MM.1S (cell line): ENCODE data around the gene PANX3.

Experiments used
- DNase-seq: peaks from one replicate; pipeline ENCODE4 v3.0.0-alpha.2; 2015
- H2AFZ ChIP-seq: fragments of 300-600 bp; sonication (generic); 2 replicates; pipeline ENCODE4 v1.6.0; 2016; ENCODE audit warnings: antibody characterized with exemption, low read length
- H3F3A ChIP-seq: fragments of 300-600 bp; sonication (generic); 2 replicates; pipeline ENCODE4 v1.6.1; 2016; ENCODE audit warnings: mild to moderate bottlenecking, antibody characterized with exemption, low read length, moderate library complexity, mixed read lengths; ENCODE audit not compliant: insufficient read depth
- H3K27ac ChIP-seq: fragments of 300-600 bp; sonication (generic); 2 replicates; pipeline ENCODE4 v1.5.1; 2016; ENCODE audit warnings: mild to moderate bottlenecking, low read length
- H3K27me3 ChIP-seq: fragments of 300-600 bp; sonication (generic); replicated peaks from 2 replicates; pipeline ENCODE4 v1.6.0; 2016; ENCODE audit warnings: low read length; ENCODE audit not compliant: insufficient read depth
- H3K36me3 ChIP-seq: fragments of 300-600 bp; sonication (generic); replicated peaks from 2 replicates; pipeline ENCODE4 v1.6.1; 2016; ENCODE audit warnings: mild to moderate bottlenecking, low read length, mixed read lengths; ENCODE audit not compliant: insufficient read depth
- H3K4me1 ChIP-seq: fragments of 300-600 bp; sonication (generic); 2 replicates; pipeline ENCODE4 v1.6.1; 2016; ENCODE audit warnings: low read length, mixed read lengths
- H3K4me2 ChIP-seq: fragments of 300-600 bp; sonication (generic); 2 replicates; pipeline ENCODE4 v1.6.0; 2016; ENCODE audit warnings: low read depth, low read length
- H3K4me3 ChIP-seq: fragments of 300-600 bp; sonication (generic); 2 replicates; pipeline ENCODE4 v1.5.1; 2016; ENCODE audit warnings: low read length, mixed read lengths
- H3K79me2 ChIP-seq: fragments of 300-600 bp; sonication (generic); 2 replicates; pipeline ENCODE4 v1.6.1; 2016; ENCODE audit warnings: mixed run types, low read length, mixed read lengths
- H3K9ac ChIP-seq: fragments of 300-600 bp; sonication (generic); 2 replicates; pipeline ENCODE4 v1.6.1; 2016; ENCODE audit warnings: low read length, mixed read lengths
- H3K9me2 ChIP-seq: fragments of 300-600 bp; sonication (generic); replicated peaks from 2 replicates; pipeline ENCODE4 v1.6.1; 2016; ENCODE audit warnings: mild to moderate bottlenecking, low read length, mixed read lengths; ENCODE audit not compliant: insufficient read depth
- H3K9me3 ChIP-seq: fragments of 300-600 bp; sonication (generic); replicated peaks from 2 replicates; pipeline ENCODE4 v1.6.1; 2016; ENCODE audit warnings: mild to moderate bottlenecking, low read length, mixed read lengths; ENCODE audit not compliant: insufficient read depth
- H4K20me1 ChIP-seq: fragments of 300-600 bp; sonication (generic); 2 replicates; pipeline ENCODE4 v1.6.1; 2016; ENCODE audit warnings: mild to moderate bottlenecking, low read length, moderate library complexity, mixed read lengths; ENCODE audit not compliant: insufficient read depth
- EZH2 ChIP-seq: fragments of 300-600 bp; sonication (generic); optimal IDR thresholded peaks from 2 replicates; pipeline ENCODE3; 2017; ENCODE audit warnings: low read depth, mild to moderate bottlenecking, antibody characterized with exemption, low read length, mixed read lengths
- EZH2phosphoT487 ChIP-seq: fragments of 300-600 bp; sonication (generic); IDR thresholded peaks from 2 replicates; pipeline ENCODE4 v1.6.1; 2018; ENCODE audit warnings: antibody characterized with exemption, low read length
- TF ChIP-seq, protein P1 (sequence below): fragments of 300-600 bp; sonication (generic); IDR thresholded peaks from 2 replicates; pipeline ENCODE4 v1.5.1; 2016; ENCODE audit warnings: antibody characterized with exemption, low read length, mixed read lengths

Gene PANX3

DNA sequence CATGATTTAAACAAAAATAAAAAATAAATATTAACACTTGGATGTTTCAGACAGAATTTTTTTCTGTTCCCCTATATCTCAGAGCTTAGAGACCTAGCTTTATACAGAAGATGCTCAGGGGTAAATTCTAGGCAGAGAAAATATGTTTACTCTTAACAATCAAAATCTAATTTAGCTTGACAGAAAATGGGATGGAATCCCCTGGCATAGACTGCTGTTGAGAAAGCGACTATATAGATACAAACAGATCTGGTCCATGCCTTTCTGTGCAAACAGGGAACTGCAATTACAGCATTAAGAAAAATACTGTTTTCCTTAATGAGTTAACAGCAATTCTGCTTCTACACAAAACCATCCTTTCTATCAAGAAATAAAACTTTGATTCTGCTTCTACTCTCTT is 47.8 kb downstream of the PANX3 start:
- H3K36me3 ChIP-seq: no peaks in the 10 kb centered on the region
- H3K9me2 ChIP-seq: no peaks in the 10 kb centered on the region
- no peaks in the 10 kb centered on the region for H3F3A ChIP-seq
- H3K4me1 ChIP-seq: no peaks in the 10 kb centered on the region
- no peaks in the 10 kb centered on the region for H3K79me2 ChIP-seq
- no peak overlapping the region for H3K4me2 ChIP-seq
- TF ChIP-seq, protein P1, sequence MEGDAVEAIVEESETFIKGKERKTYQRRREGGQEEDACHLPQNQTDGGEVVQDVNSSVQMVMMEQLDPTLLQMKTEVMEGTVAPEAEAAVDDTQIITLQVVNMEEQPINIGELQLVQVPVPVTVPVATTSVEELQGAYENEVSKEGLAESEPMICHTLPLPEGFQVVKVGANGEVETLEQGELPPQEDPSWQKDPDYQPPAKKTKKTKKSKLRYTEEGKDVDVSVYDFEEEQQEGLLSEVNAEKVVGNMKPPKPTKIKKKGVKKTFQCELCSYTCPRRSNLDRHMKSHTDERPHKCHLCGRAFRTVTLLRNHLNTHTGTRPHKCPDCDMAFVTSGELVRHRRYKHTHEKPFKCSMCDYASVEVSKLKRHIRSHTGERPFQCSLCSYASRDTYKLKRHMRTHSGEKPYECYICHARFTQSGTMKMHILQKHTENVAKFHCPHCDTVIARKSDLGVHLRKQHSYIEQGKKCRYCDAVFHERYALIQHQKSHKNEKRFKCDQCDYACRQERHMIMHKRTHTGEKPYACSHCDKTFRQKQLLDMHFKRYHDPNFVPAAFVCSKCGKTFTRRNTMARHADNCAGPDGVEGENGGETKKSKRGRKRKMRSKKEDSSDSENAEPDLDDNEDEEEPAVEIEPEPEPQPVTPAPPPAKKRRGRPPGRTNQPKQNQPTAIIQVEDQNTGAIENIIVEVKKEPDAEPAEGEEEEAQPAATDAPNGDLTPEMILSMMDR: no peak
- no peak for TF ChIP-seq EZH2phosphoT487
- no peak for TF ChIP-seq EZH2
- no peak overlapping the region for H3K9ac ChIP-seq
- H2AFZ ChIP-seq: no peak overlapping the region
- H3K27ac ChIP-seq: no peak overlapping the region
- no peak overlapping the region for H3K4me3 ChIP-seq
- H4K20me1 ChIP-seq: no peaks in the 10 kb centered on the region
- no peaks in the 10 kb centered on the region for H3K9me3 ChIP-seq
- DNase-seq: no peak
- no peaks in the 10 kb centered on the region for H3K27me3 ChIP-seq

DNA sequence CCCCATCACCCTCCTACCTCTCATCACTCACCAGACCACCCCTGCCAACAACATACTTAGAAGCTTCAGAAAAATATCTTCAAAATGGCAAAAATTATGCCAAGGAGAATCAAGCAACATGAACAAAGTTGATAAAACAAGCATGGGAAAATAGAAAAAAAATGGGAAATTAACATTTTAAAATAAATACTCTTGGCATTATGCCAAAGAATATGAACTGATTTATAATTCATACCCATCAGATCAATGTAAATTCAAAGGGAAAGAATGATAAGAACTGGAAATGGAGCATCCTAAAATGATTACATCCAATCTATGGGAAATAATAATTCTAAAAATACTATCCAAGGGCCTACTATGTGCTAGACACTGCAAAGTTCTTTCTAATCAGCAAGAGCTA is 50.3 kb downstream of the PANX3 start:
- Histone ChIP-seq H3K36me3 (no peaks in the 10 kb centered on the region), H2AFZ (no peak overlapping the region), H4K20me1 (no peaks in the 10 kb centered on the region), H3K9ac (no peak overlapping the region), H3K4me3 (no peak overlapping the region), H3K9me3 (no peaks in the 10 kb centered on the region), H3K9me2 (no peaks in the 10 kb centered on the region), H3F3A (no peaks in the 10 kb centered on the region), H3K79me2 (no peaks in the 10 kb centered on the region), H3K4me2 (no peak overlapping the region), H3K27me3 (no peaks in the 10 kb centered on the region), H3K27ac (no peak overlapping the region), H3K4me1 (no peaks in the 10 kb centered on the region)
- TF ChIP-seq EZH2 (no peak), EZH2phosphoT487 (no peak)
- TF ChIP-seq, protein P1: no peak
- no peak for DNase-seq

DNA sequence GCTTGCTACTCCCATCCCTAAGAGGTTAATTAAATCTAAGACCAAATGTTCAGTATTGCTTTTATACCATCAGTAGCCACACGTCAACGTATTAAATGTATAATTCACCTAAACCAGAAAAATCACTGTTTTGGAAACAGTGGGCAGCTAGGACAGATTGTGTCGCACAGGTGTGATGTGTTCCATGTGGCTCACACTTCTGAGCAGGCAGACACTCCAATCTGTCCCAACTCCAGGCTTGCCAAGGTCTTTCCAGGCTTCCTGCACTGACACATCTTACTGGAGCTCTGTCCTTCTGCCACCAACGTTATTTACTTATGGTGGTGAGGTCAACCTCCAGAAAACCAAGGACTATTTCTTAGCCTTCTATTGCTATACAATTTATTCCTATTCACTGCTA is 50.9 kb downstream of the PANX3 start:
- no peaks in the 10 kb centered on the region for H3K27me3 ChIP-seq
- H3K9me2 ChIP-seq: no peaks in the 10 kb centered on the region
- H3K4me3 ChIP-seq: no peak overlapping the region
- H2AFZ ChIP-seq: no peak overlapping the region
- no peak overlapping the region for H3K9ac ChIP-seq
- no peak overlapping the region for H3K4me2 ChIP-seq
- H3K4me1 ChIP-seq: no peaks in the 10 kb centered on the region
- H3K9me3 ChIP-seq: no peaks in the 10 kb centered on the region
- no peaks in the 10 kb centered on the region for H3K36me3 ChIP-seq
- DNase-seq: no peak
- H3K79me2 ChIP-seq: no peaks in the 10 kb centered on the region
- no peaks in the 10 kb centered on the region for H3F3A ChIP-seq
- H4K20me1 ChIP-seq: no peaks in the 10 kb centered on the region
- H3K27ac ChIP-seq: no peak overlapping the region
- TF ChIP-seq, protein P1: no peak
- TF ChIP-seq EZH2phosphoT487 (no peak), EZH2 (no peak)

DNA sequence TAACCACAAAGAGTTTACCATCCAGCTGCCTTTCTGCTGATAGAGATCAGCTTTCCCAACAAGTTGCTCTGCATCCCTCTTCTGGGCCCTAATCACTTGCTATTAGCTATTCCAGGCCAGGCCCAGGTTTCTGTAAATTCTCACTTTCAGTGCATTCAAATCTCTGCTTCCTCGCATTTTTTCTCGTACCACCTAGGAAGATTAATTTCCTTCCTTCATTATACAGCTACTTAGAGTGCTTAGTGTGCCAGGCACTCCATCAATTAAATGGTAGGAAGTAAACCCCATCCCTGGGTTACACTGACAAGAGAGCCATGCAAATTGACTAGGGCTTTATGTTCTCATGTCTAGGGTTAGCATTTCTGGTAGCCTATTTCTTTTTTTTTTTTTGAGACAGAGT is 52.6 kb downstream of the PANX3 start:
- Histone ChIP-seq H3K4me2 (no peak overlapping the region), H3K9me2 (no peaks in the 10 kb centered on the region), H4K20me1 (no peaks in the 10 kb centered on the region), H3K4me3 (no peak overlapping the region), H3K79me2 (no peaks in the 10 kb centered on the region), H3K4me1 (no peaks in the 10 kb centered on the region), H3F3A (no peaks in the 10 kb centered on the region), H2AFZ (no peak overlapping the region), H3K27me3 (no peaks in the 10 kb centered on the region), H3K36me3 (no peaks in the 10 kb centered on the region), H3K9me3 (no peaks in the 10 kb centered on the region), H3K27ac (no peak overlapping the region), H3K9ac (no peak overlapping the region)
- no peak for DNase-seq
- TF ChIP-seq EZH2phosphoT487 (no peak), EZH2 (no peak)
- TF ChIP-seq, protein P1: no peak
